ENCODE results near the gene WNT5B.

GRCh38 chr12:1592444-1593173 is 36.4 kb upstream of the WNT5B start:
- TF ChIP-seq POLR2A (IDR thresholded peaks at IDR 0.05) (no peak), CTCF (IDR thresholded peaks at IDR 0.05 in 4 of 5, conservative IDR thresholded peaks at IDR 0.05 in 1 of 5) (no peak)
